Renal cortex interstitium (tissue), 11 donors: ENCODE measurements around the gene PATZ1. TPM values are rescaled to one million over a fixed set of nuclear protein-coding genes. Genes with fewer than 3 reads are reported as not detected.

Experiments used
- DNase-seq, 11 donors: peaks; one replicate each; pipeline ENCODE4 v3.0.0-alpha.2; 2013; ENCODE audit warnings: low read depth in 9 of 11, low spot score in 4 of 11; ENCODE audit errors: extremely low read depth in 1 of 11
- polyA plus RNA-seq, 3 donors: library from polyadenylated mRNA; unstranded; fragments of 120-200 nt; gene quantifications; one replicate each; pipeline ENCODE4 v1.2.1, GENCODE V29; 2013; ENCODE audit not compliant: insufficient read length in 3 of 3

Gene PATZ1
- polyA plus RNA-seq, 3 donors: 71.6 to 79.6 (median 71.7) TPM

DNA sequence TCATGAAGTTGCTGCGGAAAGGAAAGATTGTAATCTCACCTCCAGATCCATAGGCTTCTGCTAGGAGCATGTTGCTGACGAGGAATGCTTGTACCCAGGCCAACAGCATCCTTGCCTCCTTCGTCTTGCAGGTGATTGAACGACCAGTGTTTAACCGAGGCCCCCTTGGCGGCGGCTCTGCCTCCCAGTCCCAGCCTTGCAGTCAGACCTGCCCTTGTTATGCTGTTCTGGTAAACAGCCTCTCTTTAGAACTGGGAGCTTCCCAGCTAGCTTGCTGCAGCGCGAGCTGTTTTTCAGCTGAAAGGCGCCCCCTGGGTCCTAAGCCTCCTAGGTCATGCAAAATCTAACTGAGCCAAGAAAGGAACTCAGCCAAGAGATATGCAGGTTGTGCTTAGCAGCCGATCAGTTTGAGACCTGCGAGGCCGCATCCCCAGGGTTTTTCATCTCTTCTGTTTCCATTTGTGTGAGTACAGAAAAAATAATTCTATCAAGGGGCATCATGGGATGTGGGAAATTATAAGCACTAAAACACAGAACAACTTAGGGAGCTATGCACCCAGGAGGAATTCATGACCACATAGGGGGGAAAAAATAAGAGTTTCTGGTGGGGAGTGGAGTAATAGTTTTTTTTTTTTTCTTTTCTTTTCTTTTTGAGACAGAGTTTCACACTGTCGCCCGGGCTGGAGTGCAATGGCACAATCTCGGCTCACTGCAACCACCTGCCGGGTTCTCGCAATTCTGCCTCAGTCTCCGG lies 53.7 kb downstream of the PATZ1 start, which contains the start of gene PIK3IP1:
Gene PIK3IP1, minus strand, starts transcription at position 253 of the 754 bp plus-strand sequence. Its CDS starts 144 bp downstream, at position 109.
- DNase-seq: peak in 10 of 11 donors; percentile 65 to 84 (median 70)

DNA sequence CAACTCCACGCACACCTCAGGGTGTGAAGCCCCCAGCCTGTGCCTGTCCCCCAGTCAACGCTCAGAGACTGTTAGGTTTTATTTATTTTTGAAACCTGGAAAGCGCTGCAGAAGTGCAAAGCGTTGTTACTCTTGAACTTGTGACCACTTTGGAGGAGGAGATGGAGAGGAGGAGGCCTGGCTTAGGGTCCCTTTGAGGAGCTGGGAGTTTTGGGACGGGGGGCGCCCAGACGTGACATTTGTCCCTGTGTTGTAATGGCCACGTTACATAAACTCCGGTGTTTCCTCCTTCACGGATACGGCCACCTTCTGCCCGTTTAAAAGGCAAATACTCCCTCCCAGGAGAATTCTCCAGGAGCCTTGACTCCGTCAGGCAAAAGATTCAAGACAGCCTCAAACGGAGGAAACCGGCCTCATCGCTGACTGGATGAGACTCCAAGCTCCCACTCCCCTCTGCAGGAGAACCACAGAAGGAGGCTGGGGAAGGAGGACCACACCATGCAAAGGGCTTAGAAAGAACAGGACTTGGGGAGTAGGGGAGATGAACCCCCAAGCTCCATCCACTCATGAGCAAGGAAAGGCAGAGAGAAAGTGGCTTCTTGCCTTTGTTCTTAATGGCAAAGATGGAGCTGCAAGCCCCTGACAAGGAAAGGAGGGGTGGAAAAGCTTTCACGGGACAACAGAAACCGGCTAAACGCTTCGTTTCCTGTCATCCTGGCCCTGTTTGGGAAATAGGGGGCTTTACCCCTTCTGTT lies 54.5 kb downstream of the PATZ1 start:
- peak in 1 of 11 donors; percentile 29 for DNase-seq

DNA sequence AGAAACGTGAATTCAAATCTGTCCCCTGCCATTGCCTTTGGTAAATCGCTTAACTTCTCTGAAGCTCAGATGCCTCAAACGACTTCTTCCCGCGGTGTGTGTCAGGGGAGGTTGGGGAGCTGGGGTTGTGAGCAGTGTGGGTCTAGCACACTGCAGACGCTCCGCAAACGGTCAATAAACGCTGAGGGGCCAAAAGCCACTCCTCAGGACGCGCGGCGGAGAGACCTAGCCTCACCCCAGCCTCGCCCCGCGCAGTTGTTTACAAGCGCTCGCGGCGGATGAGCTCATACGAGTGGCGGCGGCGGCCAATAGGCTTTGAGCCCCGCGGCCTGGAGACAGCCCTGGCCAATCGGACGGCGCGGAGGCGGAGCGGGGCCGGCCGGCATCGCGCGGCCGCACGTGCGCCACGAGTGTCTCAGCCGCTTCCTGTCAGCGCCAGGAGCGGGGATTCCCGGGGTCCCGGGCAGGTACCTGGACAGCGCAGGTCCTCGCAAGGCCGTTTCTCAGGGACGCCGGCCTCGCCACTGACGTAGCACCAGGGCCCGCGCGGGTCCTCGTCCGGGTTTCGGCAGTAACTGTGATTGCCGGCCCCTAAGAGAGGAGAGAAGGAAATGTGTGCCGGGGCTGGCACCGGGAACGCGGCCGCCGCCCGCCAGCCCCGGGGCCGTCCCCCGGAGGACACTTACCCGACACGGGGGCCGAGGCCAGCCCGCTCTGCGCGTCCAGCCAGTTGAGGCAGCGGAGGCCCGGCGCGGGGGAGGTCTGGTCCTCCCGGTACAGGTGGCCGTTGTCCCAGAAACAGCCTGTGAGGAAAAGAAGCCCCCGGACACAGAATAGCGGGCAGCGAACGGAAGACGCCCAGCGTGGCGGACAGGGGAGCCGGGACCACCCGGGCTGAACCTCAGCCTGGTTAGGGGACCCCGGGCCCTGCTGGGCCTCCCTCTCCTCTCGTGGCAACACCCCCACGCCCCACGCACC lies 55.4 kb downstream of the PATZ1 start:
- DNase-seq: peak; percentile 68 to 90 (median 86)

DNA sequence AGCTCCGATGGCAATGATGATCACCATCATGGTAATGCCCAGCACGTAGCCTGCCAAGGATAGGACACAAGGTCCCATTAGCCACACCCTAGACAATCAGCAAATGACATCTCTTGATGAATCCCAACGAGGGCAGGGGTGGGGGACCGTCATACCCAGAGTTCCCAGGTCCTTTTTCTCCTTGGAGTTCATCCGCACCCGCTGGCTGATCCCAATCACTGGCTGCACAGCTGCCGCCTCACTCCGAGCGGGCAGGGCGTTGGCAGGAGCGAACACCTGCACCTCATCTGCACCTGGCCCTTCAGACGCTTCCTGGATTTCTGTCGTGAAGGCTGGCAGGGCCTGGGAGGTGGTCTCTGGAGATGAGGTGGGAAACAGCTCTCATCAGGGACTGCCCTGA lies 56.8 kb downstream of the PATZ1 start:
- no peak for DNase-seq

DNA sequence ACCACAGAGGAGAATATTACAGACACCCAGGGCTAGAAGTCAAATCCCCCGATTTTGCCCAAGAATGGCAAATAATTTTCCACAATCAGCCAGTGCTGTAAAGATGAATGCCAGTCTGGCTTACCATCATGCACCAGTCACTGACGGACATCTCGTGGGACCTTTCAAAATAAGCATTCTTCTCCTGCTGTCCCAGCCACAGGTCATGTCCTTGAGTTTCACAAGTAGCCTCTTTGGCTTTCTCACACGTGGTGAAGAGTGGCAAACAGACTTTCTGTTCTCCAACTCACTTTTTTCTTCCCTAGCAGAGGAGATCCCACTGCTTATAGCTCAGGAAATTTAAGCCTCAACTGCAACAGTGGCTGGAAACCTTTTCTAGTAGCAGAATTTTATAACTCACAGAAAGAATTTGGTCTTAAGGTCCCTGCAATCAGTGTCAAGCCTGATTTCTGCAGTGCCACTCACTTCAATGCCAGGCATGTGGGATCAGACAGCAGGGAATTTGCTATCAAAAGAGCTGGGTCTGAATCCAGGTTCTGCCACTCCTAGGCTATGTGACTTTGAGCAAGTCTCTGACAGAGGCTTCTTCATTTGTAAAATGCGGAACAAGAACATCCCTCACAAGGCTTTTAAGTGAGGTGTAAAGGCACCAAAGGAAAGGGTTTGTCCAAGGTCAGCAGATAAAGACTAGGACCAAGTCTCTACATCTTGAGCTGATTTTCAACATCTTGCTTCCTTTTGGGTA lies 57.5 kb downstream of the PATZ1 start:
- DNase-seq: no peak

DNA sequence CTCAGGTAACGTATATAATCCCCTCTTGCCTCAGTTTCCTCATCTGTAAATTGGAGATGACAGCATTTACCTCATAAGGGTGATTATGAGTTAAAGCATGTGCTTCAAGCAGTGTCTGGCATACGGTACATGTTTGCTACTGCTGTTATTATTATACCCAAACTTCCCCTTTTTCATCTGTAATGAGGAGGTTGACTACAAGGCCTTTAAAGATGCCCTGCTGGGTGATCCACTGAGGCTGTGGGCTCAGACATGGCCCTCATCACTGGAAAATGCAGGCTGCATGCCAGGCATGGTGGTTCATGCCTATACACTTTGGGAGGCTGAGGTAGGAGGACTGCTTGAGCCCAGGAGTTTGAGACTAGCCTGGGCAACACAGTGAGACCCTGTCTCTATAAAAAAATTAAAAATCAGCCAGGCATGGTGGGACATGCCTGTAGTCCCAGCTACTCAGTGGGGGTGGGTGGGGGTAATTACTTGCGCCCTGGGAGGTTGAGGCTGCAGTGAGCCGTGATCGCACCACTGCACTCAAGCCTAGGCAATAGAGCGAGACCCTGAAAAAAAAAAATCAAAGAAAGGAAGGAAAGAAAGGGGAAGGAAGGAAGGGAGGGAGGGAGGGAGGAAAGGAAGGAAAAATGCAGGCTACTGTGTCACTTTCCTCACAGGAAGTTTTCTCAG lies 58.2 kb downstream of the PATZ1 start:
- no peak for DNase-seq

DNA sequence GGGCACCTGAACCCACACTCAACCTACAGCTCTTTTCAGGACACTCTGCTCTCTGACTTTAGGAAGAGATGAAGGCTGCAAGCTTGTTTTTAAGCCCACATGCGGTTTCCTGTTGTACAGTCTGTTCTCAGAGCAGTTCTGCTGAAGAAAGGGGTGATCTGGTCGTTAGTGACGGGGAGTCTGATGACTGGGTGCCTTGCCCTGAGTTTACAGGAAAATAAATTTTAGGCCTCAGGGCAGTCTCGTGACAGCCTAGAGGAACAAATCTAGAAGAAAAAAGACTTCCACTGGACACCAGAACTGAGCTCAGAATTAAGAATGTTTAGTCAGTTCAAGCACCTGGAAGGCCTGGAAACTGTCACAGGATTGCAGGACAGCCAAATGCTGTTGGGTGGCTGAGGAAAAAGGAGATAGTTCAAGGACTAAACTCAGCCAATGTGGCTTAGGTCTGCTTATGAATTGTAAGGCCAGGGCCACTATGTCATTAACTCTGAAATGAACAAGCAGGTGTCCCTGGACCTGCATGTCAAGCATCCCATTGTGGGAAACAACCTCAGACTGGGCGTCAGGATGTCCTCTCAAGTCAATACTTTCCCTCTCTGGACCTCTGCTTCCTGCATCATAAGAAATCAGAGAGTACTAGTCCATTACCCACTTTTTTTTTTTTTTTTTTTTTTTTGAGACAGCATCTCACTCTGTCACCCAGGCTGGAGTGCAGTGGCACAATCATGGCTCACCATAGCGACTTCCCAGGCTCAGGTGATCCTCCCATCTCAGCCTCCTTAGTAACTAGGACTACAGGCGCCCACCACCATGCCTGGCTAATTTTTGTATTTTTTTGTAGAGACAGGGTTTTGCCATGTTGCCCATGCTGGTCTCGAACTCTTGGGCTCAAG lies 59.5 kb downstream of the PATZ1 start:
- DNase-seq: no peak

DNA sequence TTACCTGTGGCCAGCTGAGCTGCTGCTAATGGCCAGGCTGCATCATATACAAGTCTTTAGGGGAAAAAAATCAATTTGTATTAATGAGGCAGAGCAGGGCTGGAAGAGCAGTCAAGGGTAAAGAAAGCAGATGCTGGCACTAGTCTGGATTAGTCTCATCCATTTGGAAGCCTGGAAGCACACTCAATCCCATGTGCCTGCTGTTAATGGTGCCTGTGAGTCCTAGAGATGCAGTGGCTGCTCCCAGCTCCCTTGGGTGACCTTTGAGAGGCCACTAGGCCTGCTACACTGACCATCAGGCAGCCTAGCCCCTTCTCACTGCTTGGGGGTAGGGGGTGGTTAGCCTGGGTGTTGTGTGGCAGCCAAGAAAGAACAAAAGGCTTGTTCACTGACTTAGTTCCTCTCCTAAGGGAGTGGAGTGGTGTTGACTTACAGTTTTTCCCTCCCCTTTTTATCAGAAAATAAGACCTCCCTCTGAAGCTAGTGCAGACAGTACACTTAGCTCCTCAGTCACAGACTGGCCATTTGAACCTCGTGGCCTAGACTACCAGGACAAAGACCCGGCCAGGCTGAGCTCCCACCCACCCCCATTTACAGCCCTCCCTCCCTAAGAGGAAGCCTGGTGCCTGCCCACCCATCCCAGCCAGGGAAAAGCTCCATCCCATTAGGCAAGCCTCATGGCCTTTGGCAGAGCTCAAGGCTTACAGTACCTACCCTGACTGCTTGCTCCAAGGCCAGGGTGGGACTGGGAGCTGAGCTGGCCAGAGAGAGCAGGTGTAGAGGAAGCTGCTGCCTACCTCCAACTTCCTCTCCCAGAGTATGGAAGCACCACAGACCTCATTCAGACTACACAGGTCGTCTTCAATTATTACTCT lies 61.6 kb downstream of the PATZ1 start:
- no peak for DNase-seq

DNA sequence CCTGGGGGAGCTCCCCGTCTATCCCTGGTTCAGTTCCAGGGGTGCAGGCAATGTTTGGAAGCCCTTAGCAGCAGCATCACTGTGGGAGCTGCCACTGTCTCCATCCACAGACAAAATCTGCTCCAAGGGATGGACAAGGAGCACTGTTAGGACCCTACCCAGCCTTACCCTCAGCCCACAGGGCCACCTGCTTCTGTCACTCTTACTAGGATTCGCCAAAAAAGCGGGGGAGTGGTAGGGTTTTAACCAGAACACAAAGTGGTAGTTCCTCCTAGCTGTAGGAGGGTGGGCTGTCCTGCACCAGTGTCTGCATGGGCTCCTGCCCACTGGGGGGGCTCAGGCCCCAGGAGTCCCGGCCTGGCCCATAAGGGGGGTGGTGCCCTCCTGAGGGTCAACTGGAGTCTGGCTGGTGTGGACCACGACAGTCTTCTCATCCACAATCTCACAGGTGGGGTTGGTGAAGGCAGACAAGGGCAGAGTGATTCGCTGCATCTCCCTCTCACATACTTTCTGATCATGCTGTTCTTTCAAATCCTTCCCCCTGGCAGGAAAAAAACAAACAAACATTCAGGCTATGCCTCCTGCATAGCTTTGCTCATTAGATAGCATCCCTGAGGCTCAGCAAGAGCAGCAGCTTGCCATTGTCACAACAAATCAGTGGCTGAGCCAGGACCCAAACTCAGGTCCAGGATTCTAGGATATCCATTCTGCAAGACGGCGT lies 63.2 kb downstream of the PATZ1 start:
- DNase-seq: no peak

DNA sequence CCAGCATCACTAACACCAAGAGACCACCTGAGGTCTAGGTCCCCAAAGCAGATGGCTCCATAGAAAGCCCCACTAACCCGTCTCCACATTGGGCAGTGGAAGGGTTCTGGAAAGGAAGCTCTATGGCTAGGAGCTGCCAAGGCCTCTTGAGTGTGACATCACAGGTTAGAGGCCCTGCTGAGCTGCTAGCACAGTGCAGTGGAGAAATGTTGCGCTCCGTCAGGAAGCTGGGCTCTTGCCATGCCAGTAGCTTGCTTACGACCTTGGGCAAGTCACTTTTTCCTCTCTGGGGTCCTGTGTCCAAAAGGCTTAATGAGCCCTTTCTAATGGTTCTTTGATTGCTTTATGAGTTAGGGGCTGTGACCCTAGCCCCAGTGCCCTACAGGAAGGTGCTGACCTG lies 64.4 kb downstream of the PATZ1 start:
- no peak for DNase-seq

DNA sequence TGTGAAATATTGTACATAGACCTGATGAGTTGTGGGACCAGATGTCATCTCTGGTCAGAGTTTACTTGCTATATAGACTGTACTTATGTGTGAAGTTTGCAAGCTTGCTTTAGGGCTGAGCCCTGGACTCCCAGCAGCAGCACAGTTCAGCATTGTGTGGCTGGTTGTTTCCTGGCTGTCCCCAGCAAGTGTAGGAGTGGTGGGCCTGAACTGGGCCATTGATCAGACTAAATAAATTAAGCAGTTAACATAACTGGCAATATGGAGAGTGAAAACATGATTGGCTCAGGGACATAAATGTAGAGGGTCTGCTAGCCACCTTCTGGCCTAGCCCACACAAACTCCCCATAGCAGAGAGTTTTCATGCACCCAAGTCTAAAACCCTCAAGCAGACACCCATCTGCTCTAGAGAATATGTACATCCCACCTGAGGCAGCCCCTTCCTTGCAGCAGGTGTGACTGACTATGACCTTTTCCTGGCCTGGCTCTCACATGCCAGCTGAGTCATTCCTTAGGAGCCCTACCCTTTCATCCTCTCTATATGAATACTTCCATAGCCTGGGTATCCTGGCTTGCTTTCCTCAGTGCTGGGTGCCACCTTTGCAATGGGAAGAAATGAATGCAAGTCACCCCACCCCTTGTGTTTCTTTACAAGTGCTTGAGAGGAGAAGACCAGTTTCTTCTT lies 66.2 kb downstream of the PATZ1 start:
- no peak for DNase-seq

DNA sequence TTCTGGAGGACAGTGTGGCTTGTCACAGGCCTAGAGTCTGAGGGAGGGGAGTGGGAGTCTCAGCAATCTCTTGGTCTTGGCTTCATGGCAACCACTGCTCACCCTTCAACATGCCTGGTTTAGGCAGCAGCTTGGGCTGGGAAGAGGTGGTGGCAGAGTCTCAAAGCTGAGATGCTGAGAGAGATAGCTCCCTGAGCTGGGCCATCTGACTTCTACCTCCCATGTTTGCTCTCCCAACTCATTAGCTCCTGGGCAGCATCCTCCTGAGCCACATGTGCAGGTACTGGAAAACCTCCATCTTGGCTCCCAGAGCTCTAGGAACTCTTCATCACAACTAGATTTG lies 66.8 kb downstream of the PATZ1 start:
- DNase-seq: no peak

DNA sequence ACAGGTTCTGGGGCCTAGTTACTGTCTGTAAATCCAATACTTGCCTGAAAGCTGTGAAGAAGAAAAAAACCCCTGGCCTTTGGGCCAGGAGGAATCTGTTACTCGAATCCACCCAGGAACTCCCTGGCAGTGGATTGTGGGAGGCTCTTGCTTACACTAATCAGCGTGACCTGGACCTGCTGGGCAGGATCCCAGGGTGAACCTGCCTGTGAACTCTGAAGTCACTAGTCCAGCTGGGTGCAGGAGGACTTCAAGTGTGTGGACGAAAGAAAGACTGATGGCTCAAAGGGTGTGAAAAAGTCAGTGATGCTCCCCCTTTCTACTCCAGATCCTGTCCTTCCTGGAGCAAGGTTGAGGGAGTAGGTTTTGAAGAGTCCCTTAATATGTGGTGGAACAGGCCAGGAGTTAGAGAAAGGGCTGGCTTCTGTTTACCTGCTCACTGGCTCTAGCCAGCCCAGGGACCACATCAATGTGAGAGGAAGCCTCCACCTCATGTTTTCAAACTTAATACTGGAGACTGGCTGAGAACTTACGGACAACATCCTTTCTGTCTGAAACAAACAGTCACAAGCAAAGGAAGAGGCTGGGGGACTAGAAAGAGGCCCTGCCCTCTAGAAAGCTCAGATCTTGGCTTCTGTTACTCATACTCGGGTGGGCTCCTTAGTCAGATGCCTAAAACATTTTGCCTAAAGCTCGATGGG lies 67.4 kb downstream of the PATZ1 start:
- DNase-seq: no peak

DNA sequence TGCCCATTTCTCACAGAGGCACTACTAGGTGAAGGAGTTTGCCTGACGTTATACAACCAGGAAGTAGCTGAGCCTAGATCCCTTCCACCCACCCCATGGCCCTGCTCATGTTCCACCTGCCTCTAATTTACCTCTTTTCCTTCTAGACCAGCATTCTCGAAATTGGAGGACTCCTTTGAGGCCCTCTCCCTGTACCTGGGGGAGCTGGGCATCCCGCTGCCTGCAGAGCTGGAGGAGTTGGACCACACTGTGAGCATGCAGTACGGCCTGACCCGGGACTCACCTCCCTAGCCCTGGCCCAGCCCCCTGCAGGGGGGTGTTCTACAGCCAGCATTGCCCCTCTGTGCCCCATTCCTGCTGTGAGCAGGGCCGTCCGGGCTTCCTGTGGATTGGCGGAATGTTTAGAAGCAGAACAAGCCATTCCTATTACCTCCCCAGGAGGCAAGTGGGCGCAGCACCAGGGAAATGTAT lies 68.0 kb downstream of the PATZ1 start:
- no peak for DNase-seq
